Panc1 (cell line): ENCODE data around the gene FBXO4.

Experiments
- CTCF ChIP-seq: fragments of 450-650 bp; IDR thresholded peaks from 2 replicates; pipeline ENCODE4 v1.5.1; 2017; ENCODE audit warnings: mild to moderate bottlenecking
- POLR2AphosphoS5 ChIP-seq: IDR thresholded peaks from 2 replicates; pipeline ENCODE4 v1.6.1; 2012; ENCODE audit warnings: mild to moderate bottlenecking, low read depth, low read length, moderate library complexity
- REST ChIP-seq, 2 experiments: IDR thresholded peaks; 2 replicates each; pipeline ENCODE4 v1.6.1; 2011 to 2012; ENCODE audit warnings: low read depth in 2 of 2, control low read depth in 1 of 2, low read length in 1 of 2, mild to moderate bottlenecking in 1 of 2, moderate library complexity in 1 of 2; ENCODE audit not compliant: insufficient read depth in 1 of 2
- SIN3A ChIP-seq: IDR thresholded peaks from 2 replicates; pipeline ENCODE4 v1.6.1; 2012; ENCODE audit warnings: low read depth, mild to moderate bottlenecking, low read length, moderate library complexity, borderline replicate concordance; ENCODE audit not compliant: insufficient read depth
- TCF7L2 ChIP-seq: IDR thresholded peaks from 2 replicates; pipeline ENCODE4 v1.6.1; 2011; ENCODE audit warnings: mild to moderate bottlenecking, low read depth, low read length, inconsistent platforms

GRCh38 chr5:41903382-41903891 is 21.6 kb upstream of the FBXO4 start:
- no peak for TF ChIP-seq CTCF
- TF ChIP-seq REST (IDR thresholded peaks at IDR 0.05; ENCODE audit: insufficient read depth in 1 of 2, low read depth in 2 of 2, low read length in 1 of 2) = no peak
- no peak for TF ChIP-seq POLR2AphosphoS5
- no peak for TF ChIP-seq TCF7L2
- no peak for TF ChIP-seq SIN3A
